Epidermal melanocyte (primary cell): Measurements from ENCODE around the gene GLIS1.

Experiments used
- DNase-seq: peaks from one replicate; pipeline ENCODE4 v3.0.0; 2011; ENCODE audit warnings: low spot score; ENCODE audit not compliant: insufficient read length

Gene GLIS1

GRCh38 chr1:53595906-53596305 lies 143.1 kb downstream of the GLIS1 start:
- DNase-seq: no peak

- no peak for DNase-seq
These were observed 144.4 kb downstream of the GLIS1 start for GRCh38 chr1:53594391-53595180.

- no peak for DNase-seq
These were observed 145.1 kb downstream of the GLIS1 start for GRCh38 chr1:53593758-53594380.

- no peak for DNase-seq
These were observed 145.8 kb downstream of the GLIS1 start for GRCh38 chr1:53592985-53593757.

GRCh38 chr1:53592521-53592982 lies 146.4 kb downstream of the GLIS1 start:
- DNase-seq: no peak

- no peak for DNase-seq
These were observed 147.0 kb downstream of the GLIS1 start for GRCh38 chr1:53591924-53592323.

- DNase-seq: no peak
These were observed 148.1 kb downstream of the GLIS1 start for GRCh38 chr1:53590531-53591515.

- no peak for DNase-seq
These were observed 148.9 kb downstream of the GLIS1 start for GRCh38 chr1:53590104-53590503.

GRCh38 chr1:53589043-53589887 lies 149.7 kb downstream of the GLIS1 start:
- DNase-seq: no peak

- DNase-seq: no peak
These were observed 150.7 kb downstream of the GLIS1 start for GRCh38 chr1:53588053-53588779.

GRCh38 chr1:53587252-53587988 lies 151.5 kb downstream of the GLIS1 start:
- no peak for DNase-seq

- DNase-seq: no peak
These were observed 152.2 kb downstream of the GLIS1 start for GRCh38 chr1:53586765-53587164.

GRCh38 chr1:53585565-53585964 lies 153.4 kb downstream of the GLIS1 start:
- DNase-seq: no peak

GRCh38 chr1:53585129-53585528 lies 153.8 kb downstream of the GLIS1 start:
- no peak for DNase-seq

- DNase-seq: no peak
These were observed 154.2 kb downstream of the GLIS1 start for GRCh38 chr1:53584777-53585107.

GRCh38 chr1:53583868-53584776 lies 154.8 kb downstream of the GLIS1 start:
- DNase-seq: no peak

- peak; percentile 79 for DNase-seq
These were observed 155.7 kb downstream of the GLIS1 start for GRCh38 chr1:53583021-53583867.
